HG02884 (cell line): ENCODE results near the gene FMNL1.

Experiments used
- ATAC-seq: cut with Tn5 transposase; IDR thresholded peaks from one replicate; pipeline ENCODE4 v1.9.1; 2021; ENCODE audit warnings: mild to moderate bottlenecking, moderate library complexity; ENCODE audit not compliant: unreplicated experiment

The FMNL1 gene

GRCh38 chr17:45277992-45278391 lies 56.3 kb downstream of the FMNL1 start:
- no peak for ATAC-seq

GRCh38 chr17:45279898-45280297 lies 58.2 kb downstream of the FMNL1 start:
- ATAC-seq: no peak

- ATAC-seq: no peak
Measured at GRCh38 chr17:45282683-45283644, 61.3 kb downstream of the FMNL1 start.

- ATAC-seq: no peak
Measured at GRCh38 chr17:45283711-45284110, 62.0 kb downstream of the FMNL1 start.

- no peak for ATAC-seq
Measured at GRCh38 chr17:45284176-45285140, 62.8 kb downstream of the FMNL1 start.

- ATAC-seq: no peak
Measured at GRCh38 chr17:45286286-45286685, 64.6 kb downstream of the FMNL1 start.

- ATAC-seq: no peak
Measured at GRCh38 chr17:45287526-45288500, 66.1 kb downstream of the FMNL1 start.

GRCh38 chr17:45288825-45289224 lies 67.1 kb downstream of the FMNL1 start:
- no peak for ATAC-seq

GRCh38 chr17:45289301-45290268 lies 67.9 kb downstream of the FMNL1 start:
- no peak for ATAC-seq

GRCh38 chr17:45290269-45290765 lies 68.6 kb downstream of the FMNL1 start:
- no peak for ATAC-seq

GRCh38 chr17:45291171-45291805 lies 69.6 kb downstream of the FMNL1 start:
- ATAC-seq: no peak

- no peak for ATAC-seq
Measured at GRCh38 chr17:45292696-45293412, 71.2 kb downstream of the FMNL1 start.

GRCh38 chr17:45293413-45294211 lies 71.9 kb downstream of the FMNL1 start:
- ATAC-seq: no peak

- no peak for ATAC-seq
Measured at GRCh38 chr17:45294506-45294905, 72.8 kb downstream of the FMNL1 start.

- no peak for ATAC-seq
Measured at GRCh38 chr17:45296003-45296832, 74.5 kb downstream of the FMNL1 start.

- no peak for ATAC-seq
Measured at GRCh38 chr17:45296833-45297124, 75.1 kb downstream of the FMNL1 start.
